ENCODE results near the gene HCFC1R1.

GRCh38 chr16:3047387-3047720 is 23.6 kb upstream of the HCFC1R1 start:
- TF ChIP-seq POLR2A (IDR thresholded peaks at IDR 0.05; ENCODE audit: low read length) (no peak), GATA1 (IDR thresholded peaks at IDR 0.05; ENCODE audit: low read depth, low read length) (no peak)
